Measurements from ENCODE around the gene EXOC3L4. TPM values are rescaled to one million over a fixed set of nuclear protein-coding genes. Genes with fewer than 3 reads are reported as not detected.

EXOC3L4 gene
- total and polyA plus RNA-seq, 9 donors, result 0.33 to 1.2 (median 0.85) TPM; not detected in 3

GRCh38 chr14:103156651-103157378 is 62.3 kb downstream of the EXOC3L4 start:
- WGBS, 3 donors, result 83 to 86% (median 85%) methylated on average over 18 to 21 of the region's 21 CpGs
- H3K27me3 ChIP-seq, result no peaks in the 10 kb centered on the region
- H3K4me1 ChIP-seq (ENCODE audit: insufficient read depth), result peaks cover 10% of the 10 kb centered on the region
- H3K36me3 ChIP-seq, result no peaks in the 10 kb centered on the region
- H3K9me3 ChIP-seq, result no peaks in the 10 kb centered on the region
- no peak overlapping the region for H3K27ac ChIP-seq
- intact Hi-C loops (cut with DNase I), result no loop called here
- no peak for DNase-seq
- TF ChIP-seq EP300 (IDR thresholded peaks at IDR 0.05) (no peak), POLR2A (IDR thresholded peaks at IDR 0.05) (no peak), CTCF (IDR thresholded peaks at IDR 0.05) (no peak)
- no peak overlapping the region for H3K4me3 ChIP-seq

DNA sequence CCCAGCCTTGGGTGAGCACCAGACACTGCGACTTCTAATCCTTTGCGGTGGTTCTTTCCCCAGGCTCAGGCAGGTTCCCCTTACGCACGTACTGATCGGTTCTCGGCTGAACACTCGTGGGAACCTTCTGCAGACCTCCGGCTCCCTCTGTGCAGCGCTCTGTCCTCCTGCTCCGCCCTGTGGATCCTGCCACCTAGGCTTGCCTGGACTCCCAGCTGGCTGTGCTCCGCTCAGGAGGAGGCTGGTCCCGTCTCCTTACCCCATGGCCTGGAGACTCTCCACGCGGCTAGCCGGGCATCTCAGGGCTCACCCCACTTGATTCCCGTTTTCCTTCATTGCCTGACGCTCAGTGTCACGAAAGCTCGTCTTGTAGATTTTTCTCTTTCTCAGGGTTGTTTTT is 63.4 kb downstream of the EXOC3L4 start:
- H3K4me1 ChIP-seq (ENCODE audit: insufficient read depth), result peaks cover 10% of the 10 kb centered on the region
- intact Hi-C loops (cut with DNase I), result no loop called here
- no peaks in the 10 kb centered on the region for H3K9me3 ChIP-seq
- no peak overlapping the region for H3K27ac ChIP-seq
- DNase-seq, result no peak
- WGBS, 3 donors, result 92 to 94% (median 92%) methylated on average over 19 of the region's 19 CpGs
- H3K36me3 ChIP-seq, result no peaks in the 10 kb centered on the region
- H3K27me3 ChIP-seq, result no peaks in the 10 kb centered on the region
- H3K4me3 ChIP-seq, result no peak overlapping the region
- no peak for TF ChIP-seq EP300 (IDR thresholded peaks at IDR 0.05)
- no peak for TF ChIP-seq CTCF (IDR thresholded peaks at IDR 0.05)
- no peak for TF ChIP-seq POLR2A (IDR thresholded peaks at IDR 0.05)

- WGBS, 3 donors, result 27 to 58% (median 57%) methylated on average over 1 of the region's 1 CpG
Measured at GRCh38 chr14:103158688-103159087, 64.2 kb downstream of the EXOC3L4 start.

More at GRCh38 chr14:103158688-103159087, 64.2 kb downstream of the EXOC3L4 start:
- Histone ChIP-seq H3K36me3 (no peaks in the 10 kb centered on the region), H3K4me3 (no peak overlapping the region), H3K4me1 (ENCODE audit: insufficient read depth) (peaks cover 10% of the 10 kb centered on the region), H3K9me3 (no peaks in the 10 kb centered on the region), H3K27me3 (no peaks in the 10 kb centered on the region), H3K27ac (no peak overlapping the region)
- TF ChIP-seq CTCF (IDR thresholded peaks at IDR 0.05) (no peak), EP300 (IDR thresholded peaks at IDR 0.05) (no peak), POLR2A (IDR thresholded peaks at IDR 0.05) (no peak)
- intact Hi-C loops (cut with DNase I), result no loop called here
- no peak for DNase-seq

Other genes starting within 250 kb of the EXOC3L4 start
- gene AMN, start 172.1 kb upstream of the EXOC3L4 start, total RNA-seq, result 1 to 10 TPM in 3 of 7 donors, under 1 TPM in 4; 0.10 to 4.6 (median 0.71) TPM
- under 1 TPM in 1 of 2 donors, not detected in 1; 0.47 TPM for gene AMN, start 172.1 kb upstream of the EXOC3L4 start, polyA plus RNA-seq
- 100 to 1,000 TPM in 2 of 7 donors, 10 to 100 TPM in 5; 55.7 to 103 (median 82.5) TPM for gene CDC42BPB, start 37.2 kb upstream of the EXOC3L4 start, total RNA-seq
- gene CDC42BPB, start 37.2 kb upstream of the EXOC3L4 start, polyA plus RNA-seq, result 10 to 100 TPM; 50.0 to 54.1 TPM
- gene LBHD2, start 10.5 kb upstream of the EXOC3L4 start, total RNA-seq, result under 1 TPM in 1 of 7 donors, not detected in 6; 0.47 TPM
- not detected for gene LBHD2, start 10.5 kb upstream of the EXOC3L4 start, polyA plus RNA-seq
- 100 to 1,000 TPM in 1 of 7 donors, 10 to 100 TPM in 4, 1 to 10 TPM in 2; 7.1 to 258 (median 28.1) TPM for gene TNFAIP2, start 28.7 kb downstream of the EXOC3L4 start, total RNA-seq
- 10 to 100 TPM; 18.7 to 27.4 TPM for gene TNFAIP2, start 28.7 kb downstream of the EXOC3L4 start, polyA plus RNA-seq
- 100 to 1,000 TPM in 6 of 7 donors, 10 to 100 TPM in 1; 76.7 to 169 (median 134) TPM for gene EIF5, start 239.5 kb downstream of the EXOC3L4 start, total RNA-seq
- 10 to 100 TPM; 73.0 to 97.9 TPM for gene EIF5, start 239.5 kb downstream of the EXOC3L4 start, polyA plus RNA-seq

Measured in ovary (tissue), 9 donors.